DND-41 (cell line): Measurements from ENCODE around the gene SLC24A3.
"Not testable (repeated sequence)": the region's sequence is repeated elsewhere in the genome, so short reads cannot be mapped to it uniquely, and the experiment has no call there.

ENCODE experiments used
- ATAC-seq: fragments of 200-7000 bp; cut with Tn5 transposase; 3 replicates; pipeline ENCODE4 v1.9.1; 2021; ENCODE audit warnings: low read depth; ENCODE audit not compliant: insufficient read depth
- DNase-seq: peaks from one replicate; pipeline ENCODE4 v3.0.0-alpha.2; 2020
- H2AFZ ChIP-seq: 2 replicates; pipeline ENCODE4 v1.6.0; 2012; ENCODE audit warnings: low read depth, low read length
- H3K27ac ChIP-seq: 2 replicates; pipeline ENCODE4 v1.5.1; 2012; ENCODE audit warnings: low read length, inconsistent platforms
- H3K27me3 ChIP-seq: fragments of 200-600 bp; sonication (generic); 2 replicates; pipeline ENCODE4 v1.6.0; 2012; ENCODE audit warnings: low read length, mild to moderate bottlenecking, inconsistent platforms; ENCODE audit not compliant: insufficient read depth, poor library complexity
- H3K36me3 ChIP-seq: 2 replicates; pipeline ENCODE4 v1.5.1; 2012; ENCODE audit warnings: low read length, inconsistent platforms; ENCODE audit not compliant: insufficient read depth
- H3K4me1 ChIP-seq: 2 replicates; pipeline ENCODE4 v1.5.1; 2012; ENCODE audit warnings: mild to moderate bottlenecking, low read length; ENCODE audit not compliant: insufficient read depth
- H3K4me2 ChIP-seq: 2 replicates; pipeline ENCODE4 v1.6.0; 2012; ENCODE audit warnings: mild to moderate bottlenecking, moderate library complexity, low read length, inconsistent platforms; ENCODE audit not compliant: insufficient read depth
- H3K4me3 ChIP-seq, 2 experiments: fragments of 200-600 bp in 1 of 2; shearing (Covaris generic) in 1 of 2; 2 replicates each; pipeline ENCODE4 v1.5.1; 2012 to 2016; ENCODE audit warnings: inconsistent platforms in 2 of 2, low read length in 2 of 2, mild to moderate bottlenecking in 2 of 2, low read depth in 1 of 2, moderate library complexity in 1 of 2
- H3K79me2 ChIP-seq: 2 replicates; pipeline ENCODE4 v1.6.0; 2012; ENCODE audit warnings: low read length, inconsistent platforms; ENCODE audit not compliant: insufficient read depth
- H3K9ac ChIP-seq: 2 replicates; pipeline ENCODE4 v1.6.0; 2012; ENCODE audit warnings: low read depth, mild to moderate bottlenecking, inconsistent platforms, low read length, moderate library complexity
- H3K9me3 ChIP-seq: 2 replicates; pipeline ENCODE4 v1.5.1; 2012; ENCODE audit warnings: low read length, moderate library complexity, mild to moderate bottlenecking, inconsistent platforms; ENCODE audit not compliant: insufficient read depth, severe bottlenecking
- H4K20me1 ChIP-seq: 2 replicates; pipeline ENCODE4 v1.6.0; 2012; ENCODE audit warnings: low read length; ENCODE audit not compliant: insufficient read depth
- CTCF ChIP-seq: IDR thresholded peaks from 2 replicates; pipeline ENCODE4 v1.5.1; 2012; ENCODE audit warnings: borderline replicate concordance, low read length, moderate library complexity, mild to moderate bottlenecking; ENCODE audit not compliant: poor library complexity, severe bottlenecking; ENCODE audit errors: extremely low read depth
- EZH2 ChIP-seq: IDR thresholded peaks from 3 replicates; pipeline ENCODE4 v1.6.1; 2012; ENCODE audit warnings: borderline replicate concordance, low read depth, mild to moderate bottlenecking, moderate library complexity, low read length, inconsistent platforms; ENCODE audit not compliant: severe bottlenecking

The SLC24A3 gene

GRCh38 chr20:19628570-19629134, 416.2 kb downstream of the SLC24A3 start:
- H3K79me2 ChIP-seq, result no peaks in the 10 kb centered on the region
- no peak overlapping the region for H3K4me2 ChIP-seq
- peak; percentile 59 for DNase-seq
- H3K36me3 ChIP-seq, result no peaks in the 10 kb centered on the region
- no peaks in the 10 kb centered on the region for H3K27me3 ChIP-seq
- no peaks in the 10 kb centered on the region for H3K9me3 ChIP-seq
- peak; percentile 73 for ATAC-seq
- H3K4me3 ChIP-seq, result no peak overlapping the region
- no peak for TF ChIP-seq EZH2
- peak; percentile 72 for TF ChIP-seq CTCF
- no peak overlapping the region for H2AFZ ChIP-seq
- no peaks in the 10 kb centered on the region for H3K4me1 ChIP-seq
- H3K9ac ChIP-seq, result no peak overlapping the region
- H3K27ac ChIP-seq, result no peak overlapping the region
- no peaks in the 10 kb centered on the region for H4K20me1 ChIP-seq

- Histone ChIP-seq H3K9ac (no peak overlapping the region), H3K4me2 (no peak overlapping the region), H3K4me1 (no peaks in the 10 kb centered on the region), H4K20me1 (no peaks in the 10 kb centered on the region), H3K4me3 (no peak overlapping the region), H3K36me3 (no peaks in the 10 kb centered on the region), H3K27ac (no peak overlapping the region), H2AFZ (no peak overlapping the region), H3K27me3 (no peaks in the 10 kb centered on the region), H3K9me3 (no peaks in the 10 kb centered on the region), H3K79me2 (no peaks in the 10 kb centered on the region)
- DNase-seq, result no peak
- no peak for ATAC-seq
- TF ChIP-seq EZH2, result no peak
- no peak for TF ChIP-seq CTCF
Observed at GRCh38 chr20:19631410-19631809, 419.0 kb downstream of the SLC24A3 start.

GRCh38 chr20:19633985-19634384, 421.5 kb downstream of the SLC24A3 start:
- H3K27me3 ChIP-seq, result no peaks in the 10 kb centered on the region
- H3K4me3 ChIP-seq, result no peak overlapping the region
- no peak overlapping the region for H3K9ac ChIP-seq
- no peak for TF ChIP-seq CTCF
- TF ChIP-seq EZH2, result no peak
- H3K4me1 ChIP-seq, result no peaks in the 10 kb centered on the region
- ATAC-seq, result no peak
- no peak for DNase-seq
- H4K20me1 ChIP-seq, result no peaks in the 10 kb centered on the region
- no peaks in the 10 kb centered on the region for H3K79me2 ChIP-seq
- no peak overlapping the region for H3K27ac ChIP-seq
- no peaks in the 10 kb centered on the region for H3K36me3 ChIP-seq
- no peak overlapping the region for H3K4me2 ChIP-seq
- H2AFZ ChIP-seq, result no peak overlapping the region
- no peaks in the 10 kb centered on the region for H3K9me3 ChIP-seq

GRCh38 chr20:19639471-19640045, 427.1 kb downstream of the SLC24A3 start:
- not testable (repeated sequence) for H3K9me3 ChIP-seq, DNase-seq, H3K9ac ChIP-seq, H3K4me3 ChIP-seq, H3K79me2 ChIP-seq, H3K4me1 ChIP-seq, H2AFZ ChIP-seq, H4K20me1 ChIP-seq, H3K27me3 ChIP-seq, H3K4me2 ChIP-seq, ATAC-seq, H3K27ac ChIP-seq, H3K36me3 ChIP-seq
